AG09309 (cell line): ENCODE data around the gene ABHD16B.

ENCODE experiments used
- DNase-seq: peaks from one replicate; pipeline ENCODE4 v3.0.0-alpha.2; 2010; ENCODE audit warnings: low read depth
- H3K4me3 ChIP-seq: 2 replicates; pipeline ENCODE4 v1.5.1; 2011; ENCODE audit warnings: mild to moderate bottlenecking, low read depth, low read length, moderate library complexity; ENCODE audit not compliant: control insufficient read depth
- TF ChIP-seq, protein P1 (sequence below): IDR thresholded peaks from 2 replicates; pipeline ENCODE4 v1.5.1; 2011; ENCODE audit warnings: mild to moderate bottlenecking, low read depth, low read length, inconsistent platforms; ENCODE audit not compliant: insufficient read depth, control insufficient read depth; ENCODE audit errors: missing control alignments

ABHD16B gene

DNA sequence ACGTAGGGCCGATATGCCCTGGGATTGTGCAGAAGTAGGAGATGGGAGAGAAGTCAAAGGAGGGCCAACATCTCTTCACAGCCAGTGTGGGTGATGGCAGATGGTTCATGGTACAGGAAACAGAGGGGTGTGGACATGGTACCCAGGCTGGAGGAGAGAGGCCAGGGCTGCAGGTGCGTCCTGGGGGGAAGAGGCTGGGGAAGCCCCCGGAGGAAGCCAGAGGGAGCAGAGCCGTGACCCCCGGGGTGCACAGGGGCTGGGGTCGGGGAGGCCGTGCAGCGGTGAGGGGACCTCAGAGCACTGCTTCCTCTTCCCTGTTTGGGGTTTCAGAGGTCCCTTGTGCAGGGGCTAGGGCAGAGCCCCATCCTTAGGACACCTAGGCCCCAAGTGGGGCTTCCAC lies 19.0 kb upstream of the ABHD16B start:
- no peak overlapping the region for H3K4me3 ChIP-seq
- TF ChIP-seq, protein P1, sequence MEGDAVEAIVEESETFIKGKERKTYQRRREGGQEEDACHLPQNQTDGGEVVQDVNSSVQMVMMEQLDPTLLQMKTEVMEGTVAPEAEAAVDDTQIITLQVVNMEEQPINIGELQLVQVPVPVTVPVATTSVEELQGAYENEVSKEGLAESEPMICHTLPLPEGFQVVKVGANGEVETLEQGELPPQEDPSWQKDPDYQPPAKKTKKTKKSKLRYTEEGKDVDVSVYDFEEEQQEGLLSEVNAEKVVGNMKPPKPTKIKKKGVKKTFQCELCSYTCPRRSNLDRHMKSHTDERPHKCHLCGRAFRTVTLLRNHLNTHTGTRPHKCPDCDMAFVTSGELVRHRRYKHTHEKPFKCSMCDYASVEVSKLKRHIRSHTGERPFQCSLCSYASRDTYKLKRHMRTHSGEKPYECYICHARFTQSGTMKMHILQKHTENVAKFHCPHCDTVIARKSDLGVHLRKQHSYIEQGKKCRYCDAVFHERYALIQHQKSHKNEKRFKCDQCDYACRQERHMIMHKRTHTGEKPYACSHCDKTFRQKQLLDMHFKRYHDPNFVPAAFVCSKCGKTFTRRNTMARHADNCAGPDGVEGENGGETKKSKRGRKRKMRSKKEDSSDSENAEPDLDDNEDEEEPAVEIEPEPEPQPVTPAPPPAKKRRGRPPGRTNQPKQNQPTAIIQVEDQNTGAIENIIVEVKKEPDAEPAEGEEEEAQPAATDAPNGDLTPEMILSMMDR = no peak
- no peak for DNase-seq

DNA sequence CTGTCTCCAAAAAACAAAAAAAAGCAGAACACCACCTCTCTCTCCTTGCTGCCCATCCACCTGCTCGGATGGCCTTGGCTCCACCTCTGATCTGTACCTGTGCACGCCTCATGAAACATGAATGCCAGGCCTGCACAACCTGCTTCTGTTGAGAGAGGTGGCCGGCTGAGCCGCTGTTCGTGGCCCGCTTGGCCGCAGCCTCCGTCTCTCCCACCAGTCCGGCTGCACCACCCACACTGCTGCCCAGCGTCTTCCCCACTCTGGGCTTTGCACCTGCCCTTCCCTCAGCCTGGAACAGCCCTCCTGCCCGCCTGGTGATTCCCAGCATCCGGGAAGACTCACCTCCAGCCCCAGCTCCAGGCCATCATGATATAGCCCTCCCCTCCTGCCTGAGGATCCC lies 18.1 kb upstream of the ABHD16B start:
- H3K4me3 ChIP-seq = no peak overlapping the region
- TF ChIP-seq, protein P1 = no peak
- no peak for DNase-seq

DNA sequence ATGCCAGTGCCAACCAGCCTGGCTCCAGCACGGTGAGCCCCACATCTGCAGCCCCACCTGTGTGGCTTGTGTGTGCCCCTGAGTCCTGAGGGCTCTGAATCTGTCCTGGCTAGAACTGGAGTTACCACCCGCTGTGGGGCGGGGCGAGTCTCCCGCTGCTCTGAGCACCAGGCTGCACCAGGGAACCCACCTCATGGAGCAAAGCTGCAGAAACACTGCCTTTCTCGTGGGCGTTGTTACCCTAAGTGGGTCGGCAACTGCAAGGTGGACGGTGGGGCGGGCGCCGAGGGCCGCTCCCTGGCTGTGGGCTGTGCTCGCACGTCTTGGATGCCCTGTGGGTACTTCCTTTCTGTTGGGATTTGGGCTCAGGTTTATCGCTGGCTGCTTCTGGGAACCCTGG lies 17.5 kb upstream of the ABHD16B start:
- TF ChIP-seq, protein P1 = no peak
- no peak for DNase-seq
- no peak overlapping the region for H3K4me3 ChIP-seq

DNA sequence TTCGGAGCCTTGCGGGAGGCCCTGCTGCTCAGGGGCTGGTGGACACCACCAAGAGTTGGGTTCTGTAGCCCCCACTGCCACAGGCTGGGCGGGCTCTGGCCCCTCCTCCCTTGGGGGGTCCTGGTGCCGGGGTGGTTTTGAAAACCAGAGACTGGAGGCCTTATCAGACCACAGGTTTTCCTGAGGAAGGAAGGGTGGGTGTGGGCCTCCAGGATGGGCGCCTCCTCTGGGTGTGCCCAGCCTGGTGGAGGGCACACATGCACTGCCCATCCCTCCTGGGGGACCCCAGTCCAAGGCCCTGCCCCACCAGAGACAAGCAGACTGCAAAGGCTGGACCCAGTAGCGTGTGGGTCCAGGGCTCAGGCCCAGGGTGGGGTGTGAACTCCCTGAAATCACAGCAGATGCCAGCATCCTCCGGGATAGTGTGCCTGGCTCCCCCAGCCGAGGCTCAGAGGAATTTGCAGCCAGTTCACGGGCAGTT lies 16.7 kb upstream of the ABHD16B start:
- TF ChIP-seq, protein P1 = no peak
- DNase-seq = no peak

DNA sequence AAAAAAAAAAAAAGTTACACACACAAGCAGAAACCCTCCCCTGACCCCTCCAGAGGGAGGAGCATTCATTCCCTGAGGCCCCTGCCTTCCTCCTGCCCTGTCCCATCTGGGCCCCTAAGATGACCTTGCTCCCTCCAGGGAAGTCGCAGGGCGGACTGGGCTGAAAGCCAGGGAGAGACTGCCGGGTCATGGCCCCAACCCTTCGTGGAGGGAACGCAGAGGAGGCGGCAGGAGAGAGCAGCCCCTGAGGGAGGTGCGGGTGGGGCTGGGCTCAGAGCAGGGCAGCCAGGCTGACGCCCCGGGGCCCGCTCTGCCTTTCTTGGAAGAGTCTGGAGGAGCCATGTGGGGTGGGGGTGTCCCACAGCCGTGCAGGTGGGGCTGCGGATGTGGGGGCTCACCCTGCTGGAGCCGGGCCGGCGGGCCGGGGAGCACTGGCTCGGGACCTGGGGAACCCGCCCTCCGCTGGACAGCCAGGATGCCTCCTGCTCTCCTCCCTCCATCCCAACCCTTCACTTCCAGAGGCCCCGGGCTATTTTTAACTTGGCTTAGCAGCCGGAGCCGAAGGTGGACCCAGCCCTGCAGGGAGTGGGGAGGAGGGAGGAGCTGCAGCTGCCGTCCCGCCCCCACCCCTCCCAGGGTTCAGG lies 15.0 kb upstream of the ABHD16B start:
- TF ChIP-seq, protein P1 = no peak
- no peak overlapping the region for H3K4me3 ChIP-seq
- no peak for DNase-seq

More for the DNA sequence above, 16.7 kb upstream of the ABHD16B start:
- H3K4me3 ChIP-seq = no peak overlapping the region

DNA sequence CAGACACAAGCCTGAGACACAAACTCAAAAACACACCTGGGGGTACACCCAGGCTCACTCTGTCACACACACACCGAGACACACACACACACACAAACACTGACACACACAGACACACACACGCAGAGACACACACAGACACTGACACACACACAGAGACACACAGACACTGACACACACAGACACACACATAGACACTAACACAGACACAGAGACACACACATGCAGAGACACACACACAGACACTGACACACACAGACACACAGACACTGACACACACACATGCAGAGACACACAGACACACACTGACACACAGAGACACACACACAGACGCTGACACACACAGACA lies 14.4 kb upstream of the ABHD16B start:
- no peak overlapping the region for H3K4me3 ChIP-seq
- TF ChIP-seq, protein P1 = no peak
- DNase-seq = no peak
